ENCODE results near the gene MRC2.
A peak's percentile ranks its signal among the peaks of the same experiment; 100 is the strongest.
"Not testable (repeated sequence)": the region's sequence is repeated elsewhere in the genome, so short reads cannot be mapped to it uniquely, and the experiment has no call there.

Gene MRC2

DNA sequence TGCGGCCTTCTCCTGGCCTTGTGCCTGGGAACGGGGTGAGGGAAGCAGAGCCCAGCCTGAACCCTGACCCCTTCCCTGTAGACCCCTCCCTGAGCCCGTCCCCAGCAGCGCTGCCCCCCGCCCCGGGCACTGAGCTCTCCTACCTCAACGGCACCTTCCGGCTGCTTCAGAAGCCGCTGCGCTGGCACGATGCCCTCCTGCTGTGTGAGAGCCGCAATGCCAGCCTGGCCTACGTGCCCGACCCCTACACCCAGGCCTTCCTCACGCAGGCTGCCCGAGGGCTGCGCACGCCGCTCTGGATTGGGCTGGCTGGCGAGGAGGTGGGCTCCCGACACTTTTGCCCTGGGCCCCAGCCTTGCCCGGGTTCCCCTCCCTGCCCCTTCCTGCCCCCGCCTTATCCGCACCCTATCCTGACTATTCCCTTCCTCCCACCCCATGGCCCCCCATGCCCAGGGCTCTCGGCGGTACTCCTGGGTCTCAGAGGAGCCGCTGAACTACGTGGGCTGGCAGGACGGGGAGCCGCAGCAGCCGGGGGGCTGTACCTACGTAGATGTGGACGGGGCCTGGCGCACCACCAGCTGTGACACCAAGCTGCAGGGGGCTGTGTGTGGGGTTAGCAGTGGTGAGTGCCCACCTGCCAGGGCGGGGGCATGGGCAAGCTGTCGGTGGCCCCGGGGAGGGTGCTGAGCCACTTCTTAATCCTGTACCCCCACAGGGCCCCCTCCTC lies 62.1 kb downstream of the MRC2 start:
- no peak overlapping the region for H3K56ac ChIP-seq (ENCODE audit: low read length)
- H3K79me1 ChIP-seq (ENCODE audit: low read length) = no peaks in the 10 kb centered on the region
- no peak overlapping the region for H3K4ac ChIP-seq (ENCODE audit: low read depth, low read length)
- no peak overlapping the region for H2BK5ac ChIP-seq (ENCODE audit: low read length)
- DNase-seq = no peak
- H2BK120ac ChIP-seq (ENCODE audit: low read depth, low read length) = no peak overlapping the region
- H3K4me1 ChIP-seq (ENCODE audit: control insufficient read depth, low read depth, low read length) = no peaks in the 10 kb centered on the region
- H3K27me3 ChIP-seq (ENCODE audit: insufficient read depth, low read length, poor library complexity) = no peaks in the 10 kb centered on the region
- WGBS (ENCODE audit: extremely low coverage, insufficient coverage, low lambda C conversion rate) = no CpG with 5 or more reads among the region's 37 CpGs
- no peak overlapping the region for H3K4me3 ChIP-seq (ENCODE audit: low read length)
- H3K18ac ChIP-seq (ENCODE audit: low read length) = no peak overlapping the region
- H2AK5ac ChIP-seq (ENCODE audit: low read length) = no peak overlapping the region
- H3K23ac ChIP-seq (ENCODE audit: low read length) = no peak overlapping the region
- no peak overlapping the region for H3K9ac ChIP-seq (ENCODE audit: low read length)
- H3K79me2 ChIP-seq (ENCODE audit: control insufficient read depth, insufficient read depth, low read length) = no peaks in the 10 kb centered on the region
- no peak overlapping the region for H3K4me2 ChIP-seq (ENCODE audit: low read length)
- H3K27ac ChIP-seq (ENCODE audit: low read depth, low read length) = no peak overlapping the region
- no peak overlapping the region for H4K8ac ChIP-seq (ENCODE audit: low read depth, low read length)
- H4K5ac ChIP-seq (ENCODE audit: low read length) = no peak overlapping the region
- peaks cover 10% of the 10 kb centered on the region for H3K36me3 ChIP-seq (ENCODE audit: control insufficient read depth, insufficient read depth, low read length)
- H2BK15ac ChIP-seq (replicated peaks; ENCODE audit: low read depth) = no peak overlapping the region

DNA sequence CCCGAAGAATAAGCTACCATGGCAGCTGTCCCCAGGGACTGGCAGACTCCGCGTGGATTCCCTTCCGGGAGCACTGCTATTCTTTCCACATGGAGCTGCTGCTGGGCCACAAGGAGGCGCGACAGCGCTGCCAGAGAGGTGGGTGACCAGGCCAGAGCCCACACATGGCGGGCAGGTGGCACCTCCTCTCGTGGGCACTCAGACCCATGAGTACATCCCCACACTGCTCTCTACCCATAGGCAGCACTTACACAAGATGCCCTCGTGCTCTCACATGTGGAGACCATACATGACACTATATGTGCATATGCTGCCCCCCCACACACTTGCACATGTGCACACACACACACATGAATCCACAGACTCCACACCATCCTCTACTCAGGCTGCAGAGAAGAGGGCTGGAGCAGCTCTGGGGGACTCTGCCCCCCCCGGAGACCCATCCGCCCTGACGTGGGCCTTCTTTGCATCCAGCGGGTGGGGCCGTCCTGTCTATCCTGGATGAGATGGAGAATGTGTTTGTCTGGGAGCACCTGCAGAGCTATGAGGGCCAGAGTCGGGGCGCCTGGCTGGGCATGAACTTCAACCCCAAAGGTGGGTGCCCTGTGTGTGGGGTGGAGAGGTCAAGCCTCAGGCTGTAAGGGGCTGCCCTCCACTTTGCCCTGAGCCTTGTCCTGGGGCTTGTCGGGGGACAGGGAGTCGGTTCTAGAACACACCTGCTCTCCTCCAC lies 62.9 kb downstream of the MRC2 start:
- Histone ChIP-seq H3K9ac (ENCODE audit: low read length) (no peak overlapping the region), H3K79me1 (ENCODE audit: low read length) (no peaks in the 10 kb centered on the region), H3K4me1 (ENCODE audit: control insufficient read depth, low read depth, low read length) (no peaks in the 10 kb centered on the region), H3K4me2 (ENCODE audit: low read length) (no peak overlapping the region), H3K27ac (ENCODE audit: low read depth, low read length) (no peak overlapping the region), H3K4me3 (ENCODE audit: low read length) (no peak overlapping the region), H2AK5ac (ENCODE audit: low read length) (no peak overlapping the region), H3K79me2 (ENCODE audit: control insufficient read depth, insufficient read depth, low read length) (no peaks in the 10 kb centered on the region), H4K5ac (ENCODE audit: low read length) (no peak overlapping the region), H3K27me3 (ENCODE audit: insufficient read depth, low read length, poor library complexity) (no peaks in the 10 kb centered on the region), H3K4ac (ENCODE audit: low read depth, low read length) (no peak overlapping the region), H3K56ac (ENCODE audit: low read length) (no peak overlapping the region), H2BK120ac (ENCODE audit: low read depth, low read length) (no peak overlapping the region), H2BK15ac (replicated peaks; ENCODE audit: low read depth) (no peak overlapping the region), H3K23ac (ENCODE audit: low read length) (no peak overlapping the region), H3K36me3 (ENCODE audit: control insufficient read depth, insufficient read depth, low read length) (peaks cover 10% of the 10 kb centered on the region), H4K8ac (ENCODE audit: low read depth, low read length) (no peak overlapping the region), H2BK5ac (ENCODE audit: low read length) (no peak overlapping the region), H3K18ac (ENCODE audit: low read length) (no peak overlapping the region)
- no CpG with 5 or more reads among the region's 19 CpGs for WGBS (ENCODE audit: extremely low coverage, insufficient coverage, low lambda C conversion rate)
- no peak for DNase-seq

DNA sequence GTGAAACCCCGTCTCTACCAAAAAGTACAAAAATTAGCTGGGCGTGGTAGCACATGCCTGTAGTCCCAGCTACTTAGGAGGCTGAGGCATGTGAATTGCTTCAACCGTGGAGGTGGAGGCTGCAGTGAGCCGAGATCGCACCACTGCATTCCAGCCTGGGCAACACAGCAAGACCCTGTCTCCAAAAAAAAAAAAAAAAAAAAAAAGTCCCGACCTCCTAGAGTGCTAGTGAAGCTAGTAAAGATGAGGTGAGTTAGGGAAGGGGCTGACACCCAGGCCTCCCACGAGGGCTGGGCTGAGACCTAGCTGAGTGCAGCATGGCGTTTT lies 64.1 kb downstream of the MRC2 start:
- H2AK5ac ChIP-seq (ENCODE audit: low read length); H3K9ac ChIP-seq (ENCODE audit: low read length); H3K36me3 ChIP-seq (ENCODE audit: control insufficient read depth, insufficient read depth, low read length); H3K4me3 ChIP-seq (ENCODE audit: low read length); H3K4me1 ChIP-seq (ENCODE audit: control insufficient read depth, low read depth, low read length); H3K4ac ChIP-seq (ENCODE audit: low read depth, low read length); H2BK15ac ChIP-seq (replicated peaks; ENCODE audit: low read depth); DNase-seq; H3K27ac ChIP-seq (ENCODE audit: low read depth, low read length); H3K18ac ChIP-seq (ENCODE audit: low read length); H3K4me2 ChIP-seq (ENCODE audit: low read length); H4K8ac ChIP-seq (ENCODE audit: low read depth, low read length); H3K79me2 ChIP-seq (ENCODE audit: control insufficient read depth, insufficient read depth, low read length); H3K79me1 ChIP-seq (ENCODE audit: low read length); H3K27me3 ChIP-seq (ENCODE audit: insufficient read depth, low read length, poor library complexity); H3K56ac ChIP-seq (ENCODE audit: low read length); H2BK120ac ChIP-seq (ENCODE audit: low read depth, low read length); H2BK5ac ChIP-seq (ENCODE audit: low read length); H4K5ac ChIP-seq (ENCODE audit: low read length); H3K23ac ChIP-seq (ENCODE audit: low read length): not testable (repeated sequence)
- no CpG with 5 or more reads among the region's 8 CpGs for WGBS (ENCODE audit: extremely low coverage, insufficient coverage, low lambda C conversion rate)

DNA sequence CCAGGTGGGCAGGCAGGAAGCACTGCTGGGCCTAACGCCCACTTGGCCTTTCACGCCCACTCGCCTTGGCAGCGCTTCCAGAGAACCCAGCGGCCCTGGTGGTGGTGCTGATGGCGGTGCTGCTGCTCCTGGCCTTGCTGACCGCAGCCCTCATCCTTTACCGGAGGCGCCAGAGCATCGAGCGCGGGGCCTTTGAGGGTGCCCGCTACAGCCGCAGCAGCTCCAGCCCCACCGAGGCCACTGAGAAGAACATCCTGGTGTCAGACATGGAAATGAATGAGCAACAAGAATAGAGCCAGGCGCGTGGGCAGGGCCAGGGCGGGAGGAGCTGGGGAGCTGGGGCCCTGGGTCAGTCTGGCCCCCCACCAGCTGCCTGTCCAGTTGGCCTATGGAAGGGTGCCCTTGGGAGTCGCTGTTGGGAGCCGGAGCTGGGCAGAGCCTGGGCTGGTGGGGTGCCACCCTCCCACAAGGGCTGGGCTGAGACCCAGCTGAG lies 64.7 kb downstream of the MRC2 start:
- Histone ChIP-seq H2BK15ac (replicated peaks; ENCODE audit: low read depth) (no peak overlapping the region), H2BK5ac (ENCODE audit: low read length) (no peak overlapping the region), H3K27me3 (ENCODE audit: insufficient read depth, low read length, poor library complexity) (no peaks in the 10 kb centered on the region), H3K4me3 (ENCODE audit: low read length) (no peak overlapping the region), H3K23ac (ENCODE audit: low read length) (no peak overlapping the region), H2BK120ac (ENCODE audit: low read depth, low read length) (no peak overlapping the region), H3K79me1 (ENCODE audit: low read length) (no peaks in the 10 kb centered on the region), H4K8ac (ENCODE audit: low read depth, low read length) (no peak overlapping the region), H3K9ac (ENCODE audit: low read length) (no peak overlapping the region), H3K18ac (ENCODE audit: low read length) (no peak overlapping the region), H3K4me2 (ENCODE audit: low read length) (no peak overlapping the region), H2AK5ac (ENCODE audit: low read length) (no peak overlapping the region), H3K4ac (ENCODE audit: low read depth, low read length) (no peak overlapping the region), H3K56ac (ENCODE audit: low read length) (no peak overlapping the region), H3K27ac (ENCODE audit: low read depth, low read length) (no peak overlapping the region), H4K5ac (ENCODE audit: low read length) (no peak overlapping the region), H3K79me2 (ENCODE audit: control insufficient read depth, insufficient read depth, low read length) (no peaks in the 10 kb centered on the region), H3K36me3 (ENCODE audit: control insufficient read depth, insufficient read depth, low read length) (peaks cover 8% of the 10 kb centered on the region), H3K4me1 (ENCODE audit: control insufficient read depth, low read depth, low read length) (no peaks in the 10 kb centered on the region)
- DNase-seq = no peak
- WGBS (ENCODE audit: extremely low coverage, insufficient coverage, low lambda C conversion rate) = no CpG with 5 or more reads among the region's 20 CpGs

GRCh38 chr17:62692721-62693431 lies 65.4 kb downstream of the MRC2 start:
- Histone ChIP-seq H3K4me2 (ENCODE audit: low read length) (no peak overlapping the region), H3K27me3 (ENCODE audit: insufficient read depth, low read length, poor library complexity) (no peaks in the 10 kb centered on the region), H2BK120ac (ENCODE audit: low read depth, low read length) (no peak overlapping the region), H4K8ac (ENCODE audit: low read depth, low read length) (no peak overlapping the region), H4K5ac (ENCODE audit: low read length) (no peak overlapping the region), H3K4ac (ENCODE audit: low read depth, low read length) (no peak overlapping the region), H3K9ac (ENCODE audit: low read length) (no peak overlapping the region), H3K36me3 (ENCODE audit: control insufficient read depth, insufficient read depth, low read length) (peaks cover 8% of the 10 kb centered on the region), H3K27ac (ENCODE audit: low read depth, low read length) (no peak overlapping the region), H2BK15ac (replicated peaks; ENCODE audit: low read depth) (no peak overlapping the region), H2BK5ac (ENCODE audit: low read length) (no peak overlapping the region), H3K18ac (ENCODE audit: low read length) (no peak overlapping the region), H3K23ac (ENCODE audit: low read length) (no peak overlapping the region), H3K79me1 (ENCODE audit: low read length) (no peaks in the 10 kb centered on the region), H3K56ac (ENCODE audit: low read length) (no peak overlapping the region), H2AK5ac (ENCODE audit: low read length) (no peak overlapping the region), H3K4me1 (ENCODE audit: control insufficient read depth, low read depth, low read length) (no peaks in the 10 kb centered on the region), H3K79me2 (ENCODE audit: control insufficient read depth, insufficient read depth, low read length) (no peaks in the 10 kb centered on the region), H3K4me3 (ENCODE audit: low read length) (no peak overlapping the region)
- no CpG with 5 or more reads among the region's 14 CpGs for WGBS (ENCODE audit: extremely low coverage, insufficient coverage, low lambda C conversion rate)
- DNase-seq = peak; percentile 64
